GM18511 (cell line): ENCODE data around the gene SNX21.
"Not testable (repeated sequence)": the region's sequence is repeated elsewhere in the genome, so short reads cannot be mapped to it uniquely, and the experiment has no call there.

Experiments used
- ATAC-seq: cut with Tn5 transposase; IDR thresholded peaks from one replicate; pipeline ENCODE4 v1.9.1; 2021; ENCODE audit warnings: mild to moderate bottlenecking, moderate library complexity; ENCODE audit not compliant: unreplicated experiment

Gene SNX21

GRCh38 chr20:45833030-45833882 lies at the start of gene SNX21:
SNX21 (plus strand) TSS chr20:45833799; CDS start chr20:45833920, 121 bp downstream.
- peak; percentile 52 for ATAC-seq

DNA sequence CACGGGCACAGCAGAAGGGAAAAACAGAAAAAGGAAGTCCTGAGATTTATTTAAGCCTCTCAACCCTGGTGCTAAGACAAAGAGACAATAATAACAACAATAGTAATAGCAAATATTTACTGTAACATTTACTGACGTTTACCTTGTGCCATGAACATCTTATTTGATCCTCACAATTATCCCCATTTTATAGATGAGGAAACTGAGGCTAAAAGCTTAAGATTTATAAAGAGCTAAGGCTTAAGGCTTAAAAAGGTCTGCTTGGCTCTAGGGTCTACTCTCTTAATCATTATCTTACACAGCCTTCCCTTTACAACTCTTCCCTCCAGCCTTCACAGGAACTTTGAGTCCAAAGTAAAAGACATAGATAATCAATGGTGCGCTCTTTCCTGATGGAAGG lies 45.2 kb upstream of the SNX21 start:
- no peak for ATAC-seq

DNA sequence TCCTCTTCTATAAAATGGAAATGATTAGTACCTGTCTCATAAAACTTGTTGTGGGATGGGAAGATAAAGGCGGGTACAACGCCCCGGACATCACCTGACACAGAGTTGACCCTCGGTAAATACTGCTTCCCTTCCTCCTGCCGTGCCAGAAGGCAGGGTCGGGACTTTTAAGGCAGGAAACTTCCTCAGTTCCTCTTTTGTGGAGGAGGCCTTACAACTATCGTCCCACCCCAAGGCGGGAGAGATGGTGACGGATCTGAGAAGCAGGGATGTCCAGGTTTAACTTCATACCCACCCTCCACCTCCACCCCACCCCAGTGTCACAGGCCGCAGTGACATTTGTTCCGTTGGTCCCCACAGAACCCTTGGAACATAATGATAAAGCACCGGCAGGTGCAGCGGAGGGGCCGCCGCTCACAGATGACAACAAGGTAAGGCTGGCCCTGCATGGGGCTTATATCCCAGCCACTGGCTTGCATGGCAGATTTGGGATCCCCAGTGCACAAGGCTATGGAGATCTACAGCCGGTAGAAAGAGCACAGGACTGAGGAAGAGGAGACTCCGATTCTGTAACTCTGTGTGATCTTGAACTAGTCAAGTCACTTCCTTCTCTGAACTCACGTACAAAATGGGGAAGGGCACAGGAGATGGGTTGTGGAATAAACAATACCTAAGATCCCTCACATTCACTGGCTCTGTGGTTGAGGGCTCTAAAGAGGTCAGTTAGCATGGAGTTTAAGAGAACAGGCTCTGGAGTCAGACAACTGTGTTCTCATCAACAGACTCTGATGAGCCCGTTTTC lies 41.1 kb upstream of the SNX21 start:
- no peak for ATAC-seq

DNA sequence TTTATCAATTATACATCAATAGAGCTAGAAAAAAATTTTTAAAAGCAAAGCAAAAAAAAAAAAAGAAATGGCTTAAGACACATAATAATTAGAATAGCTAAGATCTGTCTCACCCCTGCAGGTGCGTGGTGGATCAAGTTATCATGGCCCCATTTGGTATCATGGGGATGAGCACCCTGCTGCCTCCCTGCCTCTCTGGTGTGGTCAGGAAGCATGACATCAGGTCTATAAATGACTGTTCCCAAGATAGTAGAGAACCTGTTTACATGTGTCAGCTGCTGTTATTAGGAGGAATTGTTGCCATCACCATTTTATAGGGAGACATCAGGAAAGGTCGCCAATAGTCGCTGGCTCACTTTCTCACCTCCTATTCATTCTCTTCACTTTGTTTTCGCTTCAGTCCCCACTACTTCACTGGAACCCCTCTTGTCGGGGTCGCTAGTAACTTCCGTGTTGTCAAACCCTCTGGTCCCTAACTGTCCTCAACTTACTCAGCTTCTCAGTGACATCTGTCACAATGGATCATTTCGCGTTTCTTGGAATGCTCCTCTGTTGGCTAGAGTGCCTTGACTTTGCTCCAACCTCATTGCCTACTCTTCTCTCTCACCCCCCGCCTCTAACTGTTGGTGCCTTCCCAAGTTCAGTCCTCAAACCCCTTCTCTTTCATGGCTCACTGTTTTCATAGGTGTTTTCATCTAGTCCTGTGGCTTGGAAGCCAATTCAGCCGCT lies 37.1 kb upstream of the SNX21 start:
- no peak for ATAC-seq

DNA sequence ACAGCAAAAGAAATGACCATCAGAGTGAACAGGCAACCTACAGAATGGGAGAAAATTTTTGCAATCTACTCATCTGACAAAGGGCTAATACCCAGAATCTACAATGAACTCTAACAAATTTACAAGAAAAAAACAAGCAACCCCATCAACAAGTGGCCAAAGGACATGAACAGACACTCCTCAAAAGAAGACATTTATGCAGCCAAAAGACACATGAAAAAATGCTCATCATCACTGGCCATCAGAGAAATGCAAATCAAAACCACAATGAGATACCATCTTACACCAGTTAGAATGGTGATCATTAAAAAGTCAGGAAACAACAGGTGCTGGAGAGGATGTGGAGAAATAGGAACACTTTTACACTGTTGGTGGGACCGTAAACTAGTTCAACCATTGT lies 36.1 kb upstream of the SNX21 start:
- ATAC-seq, result not testable (repeated sequence)

DNA sequence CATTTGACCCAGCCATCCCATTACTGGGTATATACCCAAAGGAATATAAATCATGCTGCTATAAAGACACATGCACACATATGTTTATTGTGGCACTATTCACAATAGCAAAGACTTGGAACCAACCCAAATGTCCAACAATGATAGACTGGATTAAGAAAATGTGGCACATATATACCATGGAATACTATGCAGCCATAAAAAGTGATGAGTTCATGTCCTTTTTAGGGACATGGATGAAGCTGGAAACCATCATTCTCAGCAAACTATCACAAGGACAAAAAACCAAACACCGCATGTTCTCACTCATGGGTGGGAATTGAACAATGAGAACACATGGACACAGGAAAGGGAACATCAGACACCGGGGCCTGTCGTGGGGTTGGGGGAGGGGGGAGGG lies 35.6 kb upstream of the SNX21 start:
- ATAC-seq, result not testable (repeated sequence)

DNA sequence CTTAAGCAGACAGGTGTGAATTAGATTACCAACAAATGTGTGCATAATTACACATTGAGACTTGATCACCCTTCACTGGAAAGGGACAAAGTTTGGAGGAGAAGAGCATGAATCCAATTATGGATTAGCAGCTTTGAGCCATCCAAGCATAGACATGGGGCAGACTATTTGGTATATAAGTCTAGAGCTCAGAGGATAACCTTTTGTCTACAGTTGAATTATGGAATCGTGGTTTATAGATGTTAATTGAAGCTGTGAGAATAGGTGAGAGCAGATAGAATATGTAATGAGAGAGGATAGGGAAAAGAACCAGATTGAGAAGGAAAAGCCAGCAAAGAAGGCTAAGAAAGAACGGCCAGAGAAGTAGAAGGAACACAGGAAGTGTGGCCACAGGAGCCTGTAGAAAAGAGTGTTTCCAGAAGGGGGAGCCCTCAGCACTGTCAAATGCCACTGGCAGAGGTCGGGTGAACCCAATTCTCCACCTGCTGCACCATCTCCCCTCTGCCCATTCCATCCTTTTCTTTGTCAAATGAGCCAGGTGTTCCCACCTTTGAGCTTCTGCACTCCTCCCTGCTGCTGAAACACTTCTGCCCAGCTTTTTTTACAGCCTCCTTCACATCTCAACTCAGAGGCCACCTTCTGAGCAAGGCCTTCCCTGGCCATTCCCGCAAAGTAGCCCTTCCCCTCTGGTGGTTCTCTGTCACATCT lies 34.5 kb upstream of the SNX21 start:
- no peak for ATAC-seq

DNA sequence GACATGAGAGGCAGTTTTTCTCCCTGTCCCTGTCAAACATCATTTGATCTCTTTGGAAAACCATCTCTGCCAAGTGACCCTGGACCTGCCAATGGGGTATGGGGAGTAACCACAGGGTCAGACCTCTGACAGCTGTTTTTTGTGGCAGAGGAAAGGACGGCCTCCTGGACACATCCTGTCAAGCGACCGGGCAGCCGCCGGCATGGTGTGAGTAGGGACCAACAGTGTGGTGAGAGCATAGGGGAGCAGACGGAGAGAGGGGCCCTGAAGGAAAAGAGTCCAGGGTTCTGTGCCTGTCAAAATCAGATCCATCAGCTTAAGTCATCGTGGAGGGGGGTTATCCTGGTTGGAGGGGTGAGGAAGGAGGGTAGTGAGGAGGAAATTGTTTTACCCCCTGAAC lies 31.7 kb upstream of the SNX21 start:
- ATAC-seq, result no peak

DNA sequence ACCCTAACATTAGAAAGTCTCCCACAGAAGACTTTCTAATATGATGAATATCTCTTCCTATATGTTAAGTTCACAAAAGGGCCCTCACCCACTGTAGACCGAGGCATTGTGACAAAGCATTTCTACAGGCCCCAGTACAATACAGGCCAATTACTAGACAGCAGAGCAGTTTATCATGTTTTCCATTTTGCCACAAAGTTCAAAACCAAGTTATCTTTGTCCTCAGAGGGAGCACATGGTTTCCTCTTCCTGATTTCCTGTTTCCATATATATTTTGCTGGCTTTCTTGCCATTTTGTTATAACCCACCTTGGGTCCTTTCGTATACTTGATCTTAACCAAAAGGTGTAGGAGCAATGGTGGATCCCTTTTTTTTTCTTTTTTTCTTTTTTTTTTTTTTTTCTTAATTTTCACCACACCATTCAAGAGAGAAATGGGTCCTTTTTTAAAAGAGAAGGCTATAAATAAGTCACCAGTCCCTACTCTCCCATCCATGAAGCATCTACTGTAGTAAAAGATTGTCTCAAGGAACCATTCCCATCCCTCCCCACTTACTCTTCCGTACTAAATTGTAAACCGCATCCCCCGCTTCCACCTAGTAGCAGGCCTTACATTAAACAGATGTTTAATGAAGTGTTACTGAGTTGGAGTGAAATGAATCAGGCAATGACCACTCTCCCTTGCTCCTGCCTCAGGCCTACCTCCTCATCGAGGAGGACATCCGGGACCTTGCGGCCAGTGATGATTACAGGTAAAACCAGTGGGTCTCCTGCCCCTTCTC lies 23.2 kb upstream of the SNX21 start:
- ATAC-seq, result no peak

GRCh38 chr20:45812157-45813005 lies 21.2 kb upstream of the SNX21 start, which contains the start of gene UBE2C:
UBE2C (plus strand) TSS chr20:45812644; CDS start chr20:45812696, 52 bp downstream.
- ATAC-seq, result peak; percentile 99

GRCh38 chr20:45813006-45813340 lies 20.6 kb upstream of the SNX21 start:
- no peak for ATAC-seq

GRCh38 chr20:45813489-45813888 lies 20.1 kb upstream of the SNX21 start:
- ATAC-seq, result no peak

DNA sequence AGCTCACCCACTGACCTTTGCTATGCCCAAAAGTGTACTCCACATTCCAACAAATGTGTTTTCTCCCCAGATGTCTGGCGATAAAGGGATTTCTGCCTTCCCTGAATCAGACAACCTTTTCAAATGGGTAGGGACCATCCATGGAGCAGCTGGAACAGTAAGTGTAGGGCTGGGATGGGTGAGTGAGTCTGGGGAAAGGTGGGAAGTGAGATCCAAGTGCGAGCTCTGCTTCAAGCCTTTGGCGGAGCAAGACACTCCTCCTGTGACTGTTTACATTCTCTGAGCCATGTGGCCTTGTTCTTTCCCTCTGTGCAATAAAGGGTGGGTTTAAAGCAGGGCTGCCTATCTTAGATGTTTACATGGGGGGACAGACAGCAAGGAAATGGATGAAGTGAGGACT lies 19.3 kb upstream of the SNX21 start:
- ATAC-seq, result no peak

DNA sequence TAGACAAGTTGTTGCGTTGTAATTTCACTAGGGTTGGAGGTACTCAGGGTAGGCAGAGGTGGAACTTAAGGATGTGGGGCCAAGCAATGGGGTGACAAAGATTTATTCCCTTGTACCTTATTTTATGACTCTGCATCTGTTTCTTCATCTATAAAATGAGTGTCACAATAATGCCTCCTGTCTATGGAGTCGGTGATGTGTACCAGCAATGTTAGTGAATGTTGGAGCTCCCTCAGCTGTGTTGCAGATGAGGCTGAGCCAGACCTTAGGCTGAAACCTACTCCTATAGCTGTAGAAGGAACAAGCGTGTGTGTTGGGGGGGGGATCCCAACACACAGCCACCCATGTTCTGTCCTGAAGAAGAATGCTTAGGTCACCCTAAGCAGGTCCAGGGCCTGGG lies 16.6 kb upstream of the SNX21 start:
- ATAC-seq, result no peak

GRCh38 chr20:45817376-45818194 lies 16.0 kb upstream of the SNX21 start:
- no peak for ATAC-seq

DNA sequence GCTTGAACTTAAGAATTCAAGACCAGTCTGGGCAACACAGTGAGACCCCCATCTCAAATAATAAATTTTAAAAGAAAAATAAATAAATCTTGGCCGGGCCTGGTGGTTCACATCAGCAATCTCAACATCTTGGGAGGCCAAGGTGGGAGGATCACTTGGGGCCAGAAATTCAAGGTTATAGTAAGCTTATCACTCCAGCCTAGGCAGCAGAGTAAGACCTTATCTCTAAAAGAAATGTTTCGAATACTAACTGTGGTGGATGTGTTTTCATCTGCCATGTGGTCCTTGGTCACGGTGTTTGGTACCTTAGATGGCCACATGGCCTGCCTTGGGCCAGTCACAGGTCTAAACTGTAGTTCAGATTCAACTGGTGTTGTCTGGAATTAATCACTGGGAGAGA lies 15.4 kb upstream of the SNX21 start:
- ATAC-seq, result no peak

GRCh38 chr20:45819466-45819865 lies 14.1 kb upstream of the SNX21 start:
- ATAC-seq, result no peak

DNA sequence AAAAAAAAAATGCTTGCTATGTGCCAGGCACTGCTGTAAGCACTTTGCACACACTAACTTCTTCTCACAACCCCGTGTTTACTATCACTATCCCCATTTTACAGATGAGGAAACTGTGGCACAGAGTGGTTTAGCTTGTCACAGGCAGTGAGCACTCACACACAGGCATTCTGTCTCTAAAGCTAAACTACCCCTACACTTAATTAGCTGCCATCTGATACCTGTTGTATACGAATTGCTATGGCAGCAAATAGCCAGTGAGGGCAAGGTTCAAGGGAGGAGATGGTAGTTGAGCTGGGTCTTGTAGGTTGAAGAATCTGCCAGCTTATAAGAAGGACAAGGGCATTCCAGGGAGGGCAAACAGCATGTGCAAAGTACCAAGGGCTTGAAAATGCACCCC lies 11.7 kb upstream of the SNX21 start:
- no peak for ATAC-seq
